Stimulated activated CD4-positive, alpha-beta T cell treated with anti-CD3 and anti-CD28 coated beads, Interleukin-2, amount 100 ng/mL, for 24 hours (primary cell): ENCODE data around the gene OSBPL9.

ENCODE experiments used
- DNase-seq, 2 donors: peaks; one replicate each; pipeline ENCODE4 v3.0.0-alpha.2; 2020

The OSBPL9 gene

DNA sequence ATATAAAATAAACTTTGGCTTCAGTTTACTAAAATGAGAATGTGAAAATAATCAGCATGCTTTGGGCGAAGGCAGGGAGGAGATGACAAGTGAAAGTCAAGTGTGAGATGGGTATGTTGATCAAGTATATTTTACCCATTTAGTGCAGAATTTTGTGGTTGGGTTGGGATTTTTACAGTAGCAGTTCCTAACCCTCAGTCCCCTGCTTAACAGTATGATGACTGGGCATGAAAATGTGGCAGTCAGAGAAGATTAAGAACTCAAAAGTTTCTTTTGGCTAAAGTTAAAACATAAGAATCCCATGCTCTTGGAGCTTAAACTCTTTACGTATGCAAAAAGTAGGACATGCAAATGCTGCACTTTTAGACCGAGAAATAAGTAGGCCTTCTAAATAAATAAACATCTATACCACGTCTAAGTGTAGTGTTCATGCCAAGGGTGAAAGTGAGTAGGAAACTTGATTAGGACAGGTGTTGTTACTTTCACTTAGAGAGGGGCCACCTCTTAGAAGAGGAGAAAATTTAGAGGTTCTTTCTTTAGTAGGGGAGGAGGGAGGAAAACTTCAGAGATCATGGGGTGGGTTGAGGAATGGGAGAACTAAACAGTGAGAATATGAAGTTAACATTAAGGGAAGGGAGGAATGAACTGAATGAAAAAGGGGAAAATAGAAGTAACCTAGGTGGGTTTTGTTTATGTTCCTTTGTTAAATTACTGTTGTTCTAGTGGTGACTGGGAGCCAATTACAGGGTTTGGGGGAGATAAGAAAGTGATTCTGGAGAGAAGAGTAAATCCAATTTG lies 127.8 kb downstream of the OSBPL9 start:
- no peak for DNase-seq

DNA sequence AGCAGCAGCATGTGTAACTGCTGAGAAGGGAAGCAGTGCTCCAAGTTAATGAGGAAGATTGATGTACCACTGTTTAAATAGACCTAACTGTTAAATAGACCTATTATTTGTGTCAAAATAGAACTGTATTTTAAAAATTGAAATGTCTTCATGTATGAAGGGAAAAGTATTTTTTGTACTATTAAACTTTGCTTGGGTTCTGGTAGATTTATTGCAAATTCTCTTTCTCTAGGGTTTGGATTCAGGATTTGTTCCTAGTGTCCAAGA lies 128.3 kb downstream of the OSBPL9 start:
- DNase-seq: no peak

DNA sequence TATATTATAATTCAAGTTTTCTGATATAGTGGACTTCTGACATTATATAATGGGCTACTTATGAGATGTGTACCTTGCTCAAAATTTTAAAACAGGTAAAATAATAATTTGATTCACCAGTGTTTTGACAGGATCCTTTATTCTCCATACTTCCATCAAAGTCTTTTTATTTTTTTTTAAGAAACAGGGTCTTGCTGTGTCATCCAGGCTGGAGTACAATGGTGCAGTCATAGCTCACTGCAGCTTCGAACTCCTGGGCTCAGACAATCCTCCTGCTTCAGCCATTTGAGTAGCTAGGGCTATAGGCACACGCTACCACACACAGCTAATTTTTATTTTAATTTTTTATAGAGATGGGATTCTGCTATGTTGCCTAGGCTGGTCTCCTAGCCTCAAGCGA lies 132.3 kb downstream of the OSBPL9 start:
- no peak for DNase-seq

DNA sequence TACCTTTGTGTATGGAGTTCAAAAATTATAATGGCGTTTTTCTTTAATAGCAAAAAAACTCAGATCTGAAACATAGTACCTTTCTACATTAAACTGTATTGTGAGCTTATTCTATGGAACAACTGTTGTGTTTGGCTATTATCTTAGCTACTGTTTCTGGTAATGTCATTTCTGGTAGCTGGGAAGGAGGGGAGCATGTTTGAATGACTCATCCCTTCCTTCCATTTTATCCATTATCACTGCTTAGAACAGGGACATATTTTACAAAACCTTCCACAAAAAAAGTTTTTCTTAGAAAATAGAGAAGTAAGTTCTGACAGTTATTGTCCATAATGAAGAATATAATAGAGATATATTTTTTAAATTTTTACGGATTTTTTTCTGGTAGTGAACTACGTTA lies 133.3 kb downstream of the OSBPL9 start:
- DNase-seq: no peak

DNA sequence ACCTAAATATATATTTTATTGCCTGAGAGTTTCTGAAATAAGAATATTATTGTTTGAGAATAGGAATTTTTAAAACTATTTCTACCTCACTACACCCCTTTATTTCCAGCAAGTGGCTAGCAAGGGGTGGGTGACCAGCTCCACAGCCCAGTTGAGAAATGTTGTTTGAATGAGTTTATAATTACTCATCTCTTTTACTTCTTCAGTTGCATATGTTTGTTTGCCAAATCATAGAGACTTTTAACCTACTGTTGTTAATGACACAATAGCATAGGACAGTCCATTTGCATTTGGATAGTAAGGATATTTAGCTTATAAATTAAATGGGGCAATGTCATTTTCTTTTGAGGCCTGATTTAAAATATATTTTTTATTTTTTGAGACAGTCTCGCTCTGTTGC lies 133.8 kb downstream of the OSBPL9 start:
- DNase-seq: no peak

DNA sequence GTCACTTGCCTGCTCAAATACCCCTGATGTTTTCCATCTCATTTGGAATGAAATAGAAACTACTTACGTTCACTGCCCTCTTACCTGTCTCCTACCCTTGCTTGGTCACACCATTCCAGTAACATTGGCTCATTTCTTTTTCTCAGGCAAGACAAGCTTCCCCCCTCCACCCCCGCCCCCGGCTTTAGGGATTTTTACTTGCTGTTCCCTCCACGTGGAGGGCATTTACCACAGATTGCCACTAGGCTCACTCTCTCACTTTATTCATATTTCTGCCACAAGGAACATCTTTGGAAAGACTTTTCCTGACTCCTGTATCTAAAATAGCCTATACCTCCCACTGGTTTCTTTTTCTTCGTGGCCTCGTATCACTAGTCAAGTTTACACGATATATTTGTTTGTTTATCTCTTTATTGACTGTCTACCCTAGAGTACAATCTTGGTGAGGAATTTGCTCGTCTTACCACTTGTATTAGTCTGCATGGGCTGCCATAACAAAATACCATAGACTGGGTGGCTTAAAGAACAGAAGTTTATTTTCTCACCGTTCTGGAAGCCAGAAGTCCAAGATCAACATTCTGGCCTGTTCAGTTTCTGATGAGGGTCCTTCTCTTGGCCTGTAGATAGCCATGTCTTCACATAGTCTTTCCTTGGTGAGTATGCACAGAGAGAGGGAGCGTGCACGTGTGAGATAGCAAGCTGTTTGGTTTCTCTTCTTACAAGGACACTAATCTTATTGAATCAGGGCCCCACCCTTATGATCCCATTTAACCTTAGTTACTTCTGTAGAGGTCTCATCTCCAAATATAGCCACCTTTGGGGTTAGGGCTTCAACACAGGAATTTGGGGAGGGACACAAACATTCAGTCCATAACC lies 135.4 kb downstream of the OSBPL9 start:
- DNase-seq: no peak

DNA sequence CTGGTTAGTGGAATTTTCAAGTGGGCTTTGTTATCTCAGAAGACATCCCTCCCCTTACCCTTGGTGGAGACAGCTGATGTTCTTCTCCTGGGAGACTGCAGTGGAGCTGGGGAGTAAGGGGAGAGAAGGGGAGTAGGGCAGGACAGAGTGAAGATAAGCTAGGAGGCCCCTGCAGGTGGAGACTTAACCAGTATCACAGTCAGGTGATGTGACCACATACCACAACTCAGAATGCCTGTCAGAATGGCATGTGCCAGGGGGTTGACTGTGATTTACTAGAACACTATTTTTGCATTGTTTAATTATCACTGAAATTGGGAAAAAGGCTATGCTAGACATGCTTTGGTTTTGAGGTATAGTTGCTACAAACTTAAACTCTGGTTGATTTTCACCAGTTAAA lies 137.1 kb downstream of the OSBPL9 start:
- no peak for DNase-seq

DNA sequence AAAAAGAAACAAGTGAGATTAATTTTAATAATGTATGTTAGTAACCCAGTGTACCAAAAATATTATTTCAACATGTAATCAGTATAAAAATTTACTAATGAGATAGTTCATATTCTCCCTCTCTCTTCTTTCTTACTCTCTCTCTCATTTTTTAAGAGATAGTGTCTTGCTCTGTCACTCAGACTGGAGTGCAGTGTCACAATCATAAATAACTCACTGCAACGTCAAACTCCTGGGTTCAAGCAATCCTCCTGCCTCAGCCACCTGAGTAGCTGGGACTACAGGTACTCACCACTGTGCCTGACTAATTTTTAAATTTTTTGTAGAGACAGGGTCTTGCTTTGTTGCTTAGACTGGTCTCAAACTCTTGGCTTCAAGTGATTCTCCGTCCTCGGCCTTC lies 137.8 kb downstream of the OSBPL9 start:
- no peak for DNase-seq

DNA sequence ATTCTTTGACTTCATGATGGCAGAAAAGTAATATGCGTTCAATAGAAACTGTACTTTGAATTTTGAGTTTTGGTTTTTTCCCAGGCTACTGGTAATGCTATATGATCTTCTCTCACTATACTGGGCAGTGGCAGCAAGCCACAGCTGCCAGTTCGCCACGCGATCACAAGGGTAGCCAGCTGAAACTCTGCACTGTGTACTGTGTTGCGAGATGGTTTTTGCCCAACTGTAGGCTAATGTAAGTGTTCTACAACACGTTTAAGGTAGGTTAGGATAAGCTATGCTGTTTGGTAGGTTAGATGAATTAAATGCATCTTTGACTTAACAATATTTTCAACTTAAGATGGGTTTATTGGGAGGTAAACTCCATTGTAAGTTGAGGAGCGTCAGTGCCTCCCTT lies 138.5 kb downstream of the OSBPL9 start:
- no peak for DNase-seq

DNA sequence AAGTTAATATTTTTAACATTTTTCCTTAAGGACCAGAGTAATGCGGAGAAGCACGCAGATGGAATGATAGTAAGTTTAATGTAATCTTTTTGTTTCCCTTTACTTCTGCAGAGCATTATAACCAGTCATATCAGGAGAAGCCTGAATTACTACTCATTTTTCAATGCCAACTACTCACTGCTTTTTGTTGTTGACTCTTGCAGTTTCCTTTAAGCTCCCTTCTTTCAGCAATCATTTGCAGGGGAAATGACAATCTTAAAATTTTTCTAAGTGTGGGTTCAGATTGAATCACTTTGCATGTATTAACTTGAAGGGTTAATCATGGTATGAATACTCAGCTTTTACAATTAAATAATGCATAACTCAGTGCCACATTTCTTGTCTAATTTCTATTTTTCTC lies 139.4 kb downstream of the OSBPL9 start:
- no peak for DNase-seq

DNA sequence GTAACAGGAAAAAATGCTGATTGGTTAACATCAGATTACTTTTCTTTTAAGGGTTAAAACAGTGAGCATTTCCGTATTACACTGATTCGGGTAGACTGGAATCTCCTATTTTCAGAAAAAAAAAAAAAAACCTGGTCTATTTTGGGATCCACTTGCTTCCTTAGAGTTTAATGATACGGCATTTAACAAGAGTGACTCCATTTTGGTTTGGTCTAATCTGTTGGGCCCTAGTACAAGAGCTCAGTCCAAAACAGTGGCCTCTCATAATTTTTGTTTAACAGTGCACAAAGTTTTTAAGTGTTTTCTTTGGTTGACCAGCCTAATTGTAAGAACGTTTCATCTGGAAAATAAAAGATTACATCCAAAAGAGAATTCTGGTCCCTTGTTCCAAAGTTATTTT lies 141.4 kb downstream of the OSBPL9 start:
- no peak for DNase-seq

DNA sequence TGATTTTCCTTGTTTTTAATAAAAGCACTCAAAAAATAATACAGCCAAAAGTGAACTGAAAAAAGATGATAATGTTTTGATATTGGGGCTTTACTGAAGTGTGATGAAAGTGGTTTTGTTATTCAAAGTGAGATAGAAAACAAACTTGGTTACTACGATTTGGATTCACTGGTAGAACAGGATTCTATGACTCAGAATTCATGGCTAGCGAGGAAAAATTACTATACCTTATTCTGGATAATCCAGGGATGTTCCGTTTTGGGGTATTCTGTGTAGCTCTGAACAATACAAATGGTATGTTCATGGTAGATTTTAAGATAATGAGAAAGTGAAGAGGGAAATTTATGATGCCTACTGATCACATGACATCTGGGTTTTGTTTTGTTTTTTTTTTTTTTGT lies 144.0 kb downstream of the OSBPL9 start:
- DNase-seq: no peak

DNA sequence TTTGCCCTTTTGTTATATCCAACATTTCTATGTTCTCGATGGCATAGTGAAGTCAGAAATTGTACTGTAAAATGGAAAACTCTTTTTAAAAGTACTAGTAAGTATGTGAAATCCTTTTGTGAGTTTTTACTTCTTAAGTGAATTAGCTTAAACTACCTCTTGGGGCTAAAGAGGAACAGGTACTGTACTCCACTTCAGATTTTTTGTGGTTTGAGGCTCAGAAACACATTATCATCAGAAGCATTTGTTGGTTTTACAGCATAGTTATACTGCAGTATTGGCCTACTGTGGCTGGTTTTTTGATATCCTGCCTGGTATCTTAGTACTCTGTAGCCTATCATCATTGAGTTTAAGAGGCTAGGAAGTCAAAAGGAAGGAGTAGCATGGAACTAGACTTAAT lies 144.5 kb downstream of the OSBPL9 start:
- DNase-seq: no peak

DNA sequence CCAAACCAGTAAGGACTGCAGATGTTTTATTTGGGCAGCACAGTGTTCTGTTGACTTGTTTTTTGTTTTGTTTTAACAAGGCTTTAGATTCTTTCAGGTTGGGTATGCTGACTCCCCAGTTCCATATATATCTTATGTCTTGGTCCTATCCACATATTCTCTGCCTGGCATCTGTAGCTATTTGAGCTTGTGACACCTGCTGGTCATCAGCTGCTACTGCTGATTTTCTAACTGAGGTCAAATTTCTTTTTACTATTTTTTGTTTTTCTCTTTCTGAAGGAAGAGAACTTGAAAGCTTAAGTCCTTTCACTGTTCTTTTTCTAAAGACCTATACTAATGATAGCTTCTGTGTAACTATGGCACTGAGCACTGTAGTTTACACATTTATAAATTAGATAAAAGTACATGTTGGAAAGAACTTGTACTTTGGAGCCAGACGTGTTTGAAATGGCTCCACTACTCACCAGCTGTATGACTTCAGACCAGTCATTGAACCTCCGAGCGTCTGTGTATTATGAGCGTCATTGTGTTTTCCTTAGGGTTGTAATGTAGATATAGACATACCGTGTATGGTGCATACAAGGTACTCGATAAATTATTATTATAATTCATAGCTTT lies 152.2 kb downstream of the OSBPL9 start:
- DNase-seq: no peak

DNA sequence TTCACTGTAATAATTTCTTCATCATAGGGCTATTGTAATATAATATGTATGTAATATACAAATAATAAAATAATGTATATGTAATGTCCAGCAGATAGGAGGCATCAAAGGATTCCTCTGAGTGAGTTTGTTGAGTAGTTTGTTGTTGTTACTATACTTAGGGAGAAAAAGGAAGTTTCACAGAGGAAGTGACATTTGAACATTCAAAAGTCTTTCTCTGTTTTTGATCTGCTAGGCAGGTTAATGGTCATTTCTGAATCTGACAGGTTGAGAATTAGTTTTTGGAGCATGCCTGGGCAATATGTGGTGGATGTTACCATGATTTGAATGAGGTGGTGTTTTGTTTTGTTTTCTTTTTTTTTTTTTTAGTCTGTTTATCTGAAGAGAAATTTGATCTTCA lies 159.5 kb downstream of the OSBPL9 start:
- no peak for DNase-seq

DNA sequence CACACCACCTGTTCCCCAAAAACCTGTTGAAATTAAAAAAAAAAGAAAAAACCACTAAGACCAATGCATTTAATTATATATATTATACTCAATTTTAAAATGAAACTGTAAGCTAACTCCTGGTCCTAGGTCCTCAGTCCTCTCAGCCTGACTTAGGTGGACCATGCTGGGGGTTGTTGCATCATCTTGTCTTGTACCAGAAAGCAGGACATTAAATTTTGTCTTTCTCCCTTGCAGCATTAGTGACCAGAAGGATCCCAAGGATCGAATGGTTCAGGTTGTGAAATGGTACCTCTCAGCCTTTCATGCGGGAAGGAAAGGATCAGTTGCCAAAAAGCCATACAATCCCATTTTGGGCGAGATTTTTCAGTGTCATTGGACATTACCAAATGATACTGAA lies 164.0 kb downstream of the OSBPL9 start:
- DNase-seq: no peak

DNA sequence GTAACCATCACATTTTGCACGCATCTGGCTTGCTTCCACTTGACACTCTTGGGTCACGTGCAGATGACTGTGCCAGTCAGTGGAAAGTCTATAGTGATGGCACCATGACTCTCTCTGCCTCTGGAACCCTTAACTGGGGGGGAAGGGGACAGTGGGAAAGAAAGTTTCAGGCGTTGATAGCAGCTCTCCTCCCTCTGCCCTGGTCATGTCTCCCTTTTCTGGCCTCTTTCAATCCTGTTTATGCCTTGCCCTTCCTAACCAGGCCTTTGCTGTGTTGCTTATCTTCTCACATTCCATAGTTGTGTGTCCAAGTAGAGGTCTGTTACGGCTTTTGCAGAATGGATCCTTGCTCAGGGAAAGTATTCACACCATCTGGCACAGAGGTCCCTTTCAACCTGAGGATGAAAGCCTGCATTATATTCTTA lies 168.1 kb downstream of the OSBPL9 start:
- DNase-seq: no peak

DNA sequence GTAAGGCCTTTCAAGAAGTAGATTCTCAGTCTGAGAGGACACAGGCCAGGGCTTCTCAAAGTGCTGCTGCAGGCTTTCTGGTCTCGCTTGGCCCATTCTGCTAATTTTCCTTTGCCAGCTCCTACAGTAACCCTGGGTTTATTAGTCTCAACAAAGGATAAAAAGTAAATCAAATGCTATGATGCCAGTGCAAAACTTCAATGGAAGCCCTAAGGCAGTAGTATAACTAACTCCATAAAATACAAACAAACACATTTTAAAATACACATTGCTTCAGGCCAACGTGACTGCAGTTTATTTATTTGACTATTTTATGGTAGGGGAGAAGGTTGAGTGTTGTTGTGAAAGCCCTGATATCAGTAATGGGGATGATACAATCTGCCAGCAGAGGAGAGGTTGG lies 172.0 kb downstream of the OSBPL9 start:
- DNase-seq: no peak

DNA sequence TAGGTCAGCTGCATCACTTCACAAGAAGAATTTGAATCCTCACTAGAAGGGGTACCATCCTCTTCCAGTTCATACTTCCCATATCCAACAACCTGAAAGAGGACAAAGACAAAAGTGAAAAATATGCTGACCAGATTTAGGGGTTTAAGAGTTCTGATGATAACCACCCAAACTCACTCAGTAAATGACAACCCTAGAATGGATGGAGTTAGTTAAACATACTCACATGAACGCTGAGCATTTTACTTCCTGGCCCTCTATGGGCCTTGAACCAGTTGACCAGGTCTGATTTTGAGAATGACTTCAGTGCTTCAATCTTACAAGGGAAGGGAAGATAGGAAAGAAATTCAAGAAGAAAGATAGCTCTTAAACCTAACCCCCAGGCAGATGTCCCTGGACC lies 172.4 kb downstream of the OSBPL9 start:
- no peak for DNase-seq

DNA sequence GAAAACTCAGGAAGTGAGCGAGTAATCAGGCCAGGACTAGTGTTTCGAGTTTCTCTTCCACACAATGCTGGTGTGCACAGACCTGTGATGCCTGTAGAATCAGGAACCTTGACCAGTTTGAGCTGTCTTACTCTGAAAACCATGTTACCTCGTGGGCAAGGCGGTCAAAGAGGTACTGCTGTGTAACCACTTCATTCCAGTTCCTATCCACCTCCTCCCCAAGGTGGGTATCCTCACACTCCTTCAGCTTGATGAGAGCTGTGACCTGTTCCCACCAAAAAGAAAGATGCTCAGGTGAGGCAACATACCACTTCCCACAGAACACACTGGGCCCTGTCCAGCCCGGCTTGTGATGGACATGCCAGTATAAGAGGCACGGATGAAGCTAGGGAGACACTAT lies 173.5 kb downstream of the OSBPL9 start:
- no peak for DNase-seq

DNA sequence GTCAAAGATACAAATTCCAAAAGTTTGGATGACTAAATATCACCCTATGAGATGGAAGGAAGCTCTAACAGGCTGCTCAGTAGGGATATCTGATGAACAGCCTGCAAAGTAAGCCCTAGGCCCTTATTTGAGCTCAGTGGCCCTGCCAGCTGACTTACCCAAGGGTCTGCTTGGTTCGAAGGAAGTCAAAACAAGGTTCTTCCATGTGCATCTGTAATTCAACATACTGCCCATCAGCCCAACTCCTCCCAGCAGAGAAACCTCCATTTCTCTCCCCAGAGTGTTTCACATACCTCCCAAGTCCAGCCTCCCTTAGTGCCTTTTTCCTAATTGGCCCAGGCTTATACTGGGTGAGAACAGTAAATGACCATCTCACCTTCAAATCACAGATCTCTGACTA lies 175.0 kb downstream of the OSBPL9 start:
- no peak for DNase-seq

DNA sequence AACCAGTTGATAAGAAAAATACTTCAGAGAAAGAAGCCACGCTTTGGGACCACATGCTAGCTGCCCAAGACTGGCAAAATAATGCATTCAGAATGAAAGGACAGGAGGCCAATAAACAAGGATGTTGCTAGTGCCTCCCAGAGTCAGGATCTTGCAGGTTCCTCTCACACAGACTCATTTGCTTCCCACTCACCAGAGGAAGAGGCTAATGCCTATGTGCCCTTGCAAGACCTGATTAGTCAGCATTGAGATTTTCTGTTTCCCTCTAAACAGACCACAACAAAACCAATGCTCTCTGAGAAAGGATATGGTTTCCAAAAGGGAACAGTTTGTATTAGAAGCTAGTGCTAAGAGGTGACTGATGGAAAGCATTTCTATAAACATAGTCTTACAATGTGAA lies 176.0 kb downstream of the OSBPL9 start:
- DNase-seq: no peak

DNA sequence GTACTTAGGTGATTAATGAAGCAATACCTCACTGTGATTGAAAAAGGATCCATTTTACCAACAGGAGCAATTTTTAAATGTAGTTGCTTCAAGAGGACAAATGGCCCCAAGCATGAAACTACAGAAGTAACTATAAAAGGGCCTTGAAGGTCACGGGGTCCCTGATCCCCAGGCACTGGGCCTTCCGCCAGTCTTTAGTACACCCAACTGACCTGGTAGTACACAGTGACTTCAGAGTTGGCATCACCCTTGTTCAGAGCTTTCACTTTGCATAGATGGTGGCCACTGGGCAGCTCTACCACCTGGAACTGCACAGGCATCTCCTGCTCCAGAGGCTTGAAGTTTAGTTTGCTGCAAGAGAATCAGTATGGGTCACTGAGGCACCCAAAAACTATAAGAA lies 177.4 kb downstream of the OSBPL9 start:
- no peak for DNase-seq

DNA sequence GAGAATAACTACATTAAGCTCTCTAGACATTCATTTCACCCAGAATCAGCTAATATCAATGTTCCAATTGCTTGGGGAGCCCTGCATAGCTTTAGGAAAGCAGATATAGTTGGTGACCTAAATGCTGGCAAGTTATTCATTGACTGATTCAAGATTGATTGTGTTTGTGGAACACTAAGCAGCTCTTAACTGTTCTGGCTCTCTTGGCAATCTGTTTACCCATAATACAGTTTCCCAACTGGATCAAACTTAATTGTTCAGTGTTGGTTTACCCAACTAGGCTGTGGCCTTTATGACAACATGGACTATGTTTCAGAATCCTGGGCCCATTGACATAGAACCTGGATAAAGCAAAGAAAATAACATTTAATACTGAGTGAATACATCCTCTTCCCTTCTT lies 178.0 kb downstream of the OSBPL9 start:
- no peak for DNase-seq
